ENCODE measurements around the gene KDELR1. TPM values are rescaled to one million over a fixed set of nuclear protein-coding genes. Genes with fewer than 3 reads are reported as not detected.

KDELR1 gene
- total and polyA plus RNA-seq, 2 of the 13 experiments (the other 11 are each of a cell fraction or from before 2014, with no cell fraction given) = 134 to 185 TPM

DNA sequence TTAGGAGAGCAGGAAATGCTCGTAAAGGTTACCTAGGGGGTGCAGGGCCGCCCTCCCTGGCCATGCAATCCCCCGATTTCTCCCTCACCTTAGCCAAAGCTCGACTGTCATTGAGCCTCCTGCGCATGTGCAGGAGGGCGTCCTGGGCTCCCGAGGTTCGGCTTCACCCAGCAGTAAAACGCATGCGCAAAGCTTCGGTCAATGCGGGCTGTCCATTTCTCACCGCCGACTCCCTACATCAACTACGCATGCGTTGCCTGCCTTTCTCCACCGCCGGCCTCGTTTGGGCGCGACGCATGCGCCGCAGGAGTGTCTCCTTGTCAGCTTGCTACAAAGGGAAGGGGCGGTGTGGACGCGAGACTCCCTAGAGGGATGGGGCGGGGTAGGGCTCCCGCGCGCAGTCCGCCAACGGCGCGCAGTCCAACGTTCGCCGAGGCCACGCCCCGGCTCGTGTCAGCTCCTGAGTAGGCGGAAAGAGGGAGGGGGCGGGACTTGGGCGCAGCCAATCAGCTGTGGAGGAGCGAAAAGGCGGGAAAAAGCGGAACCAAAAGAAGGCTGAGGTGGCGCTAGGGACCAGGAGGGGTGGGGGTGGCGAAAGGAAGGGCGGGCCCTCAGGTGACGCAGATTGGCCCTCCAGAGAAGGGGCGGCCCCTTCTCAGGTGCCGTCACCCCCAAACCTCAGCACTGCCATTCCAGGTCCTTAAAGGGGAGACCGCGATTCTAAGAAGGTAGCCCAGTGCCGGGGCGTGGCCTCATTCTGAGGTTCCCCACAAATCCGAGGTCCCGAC lies 27.3 kb downstream of the KDELR1 start, which contains the start of the genes SYNGR4 and TMEM143 (continued):
- TF ChIP-seq, protein P1, sequence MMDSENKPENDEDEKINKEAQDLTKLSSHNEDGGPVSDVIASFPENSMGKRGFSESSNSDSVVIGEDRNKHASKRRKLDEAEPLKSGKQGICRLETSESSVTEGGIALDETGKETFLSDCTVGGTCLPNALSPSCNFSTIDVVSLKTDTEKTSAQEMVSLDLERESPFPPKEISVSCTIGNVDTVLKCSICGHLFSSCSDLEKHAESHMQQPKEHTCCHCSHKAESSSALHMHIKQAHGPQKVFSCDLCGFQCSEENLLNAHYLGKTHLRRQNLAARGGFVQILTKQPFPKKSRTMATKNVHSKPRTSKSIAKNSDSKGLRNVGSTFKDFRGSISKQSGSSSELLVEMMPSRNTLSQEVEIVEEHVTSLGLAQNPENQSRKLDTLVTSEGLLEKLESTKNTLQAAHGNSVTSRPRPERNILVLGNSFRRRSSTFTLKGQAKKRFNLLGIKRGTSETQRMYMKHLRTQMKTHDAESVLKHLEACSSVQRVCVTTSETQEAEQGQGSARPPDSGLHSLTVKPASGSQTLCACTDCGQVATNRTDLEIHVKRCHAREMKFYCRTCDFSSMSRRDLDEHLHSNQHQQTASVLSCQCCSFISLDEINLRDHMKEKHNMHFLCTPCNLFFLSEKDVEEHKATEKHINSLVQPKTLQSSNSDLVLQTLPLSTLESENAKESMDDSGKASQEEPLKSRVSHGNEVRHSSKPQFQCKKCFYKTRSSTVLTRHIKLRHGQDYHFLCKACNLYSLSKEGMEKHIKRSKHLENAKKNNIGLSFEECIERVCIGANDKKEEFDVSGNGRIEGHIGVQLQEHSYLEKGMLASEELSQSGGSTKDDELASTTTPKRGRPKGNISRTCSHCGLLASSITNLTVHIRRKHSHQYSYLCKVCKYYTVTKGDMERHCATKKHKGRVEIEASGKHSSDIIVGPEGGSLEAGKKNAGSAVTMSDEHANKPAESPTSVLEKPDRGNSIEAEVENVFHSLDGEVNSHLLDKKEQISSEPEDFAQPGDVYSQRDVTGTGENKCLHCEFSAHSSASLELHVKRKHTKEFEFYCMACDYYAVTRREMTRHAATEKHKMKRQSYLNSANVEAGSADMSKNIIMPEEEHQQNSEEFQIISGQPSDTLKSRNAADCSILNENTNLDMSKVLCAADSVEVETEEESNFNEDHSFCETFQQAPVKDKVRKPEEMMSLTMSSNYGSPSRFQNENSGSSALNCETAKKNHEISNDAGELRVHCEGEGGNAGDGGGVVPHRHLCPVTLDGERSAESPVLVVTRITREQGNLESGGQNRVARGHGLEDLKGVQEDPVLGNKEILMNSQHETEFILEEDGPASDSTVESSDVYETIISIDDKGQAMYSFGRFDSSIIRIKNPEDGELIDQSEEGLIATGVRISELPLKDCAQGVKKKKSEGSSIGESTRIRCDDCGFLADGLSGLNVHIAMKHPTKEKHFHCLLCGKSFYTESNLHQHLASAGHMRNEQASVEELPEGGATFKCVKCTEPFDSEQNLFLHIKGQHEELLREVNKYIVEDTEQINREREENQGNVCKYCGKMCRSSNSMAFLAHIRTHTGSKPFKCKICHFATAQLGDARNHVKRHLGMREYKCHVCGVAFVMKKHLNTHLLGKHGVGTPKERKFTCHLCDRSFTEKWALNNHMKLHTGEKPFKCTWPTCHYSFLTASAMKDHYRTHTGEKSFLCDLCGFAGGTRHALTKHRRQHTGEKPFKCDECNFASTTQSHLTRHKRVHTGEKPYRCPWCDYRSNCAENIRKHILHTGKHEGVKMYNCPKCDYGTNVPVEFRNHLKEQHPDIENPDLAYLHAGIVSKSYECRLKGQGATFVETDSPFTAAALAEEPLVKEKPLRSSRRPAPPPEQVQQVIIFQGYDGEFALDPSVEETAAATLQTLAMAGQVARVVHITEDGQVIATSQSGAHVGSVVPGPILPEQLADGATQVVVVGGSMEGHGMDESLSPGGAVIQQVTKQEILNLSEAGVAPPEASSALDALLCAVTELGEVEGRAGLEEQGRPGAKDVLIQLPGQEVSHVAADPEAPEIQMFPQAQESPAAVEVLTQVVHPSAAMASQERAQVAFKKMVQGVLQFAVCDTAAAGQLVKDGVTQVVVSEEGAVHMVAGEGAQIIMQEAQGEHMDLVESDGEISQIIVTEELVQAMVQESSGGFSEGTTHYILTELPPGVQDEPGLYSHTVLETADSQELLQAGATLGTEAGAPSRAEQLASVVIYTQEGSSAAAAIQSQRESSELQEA (CRISPR knock-in tag; IDR thresholded peaks at IDR 0.05; ENCODE audit: not compliant biosample characterization) = no peak
- TF ChIP-seq, protein P2, sequence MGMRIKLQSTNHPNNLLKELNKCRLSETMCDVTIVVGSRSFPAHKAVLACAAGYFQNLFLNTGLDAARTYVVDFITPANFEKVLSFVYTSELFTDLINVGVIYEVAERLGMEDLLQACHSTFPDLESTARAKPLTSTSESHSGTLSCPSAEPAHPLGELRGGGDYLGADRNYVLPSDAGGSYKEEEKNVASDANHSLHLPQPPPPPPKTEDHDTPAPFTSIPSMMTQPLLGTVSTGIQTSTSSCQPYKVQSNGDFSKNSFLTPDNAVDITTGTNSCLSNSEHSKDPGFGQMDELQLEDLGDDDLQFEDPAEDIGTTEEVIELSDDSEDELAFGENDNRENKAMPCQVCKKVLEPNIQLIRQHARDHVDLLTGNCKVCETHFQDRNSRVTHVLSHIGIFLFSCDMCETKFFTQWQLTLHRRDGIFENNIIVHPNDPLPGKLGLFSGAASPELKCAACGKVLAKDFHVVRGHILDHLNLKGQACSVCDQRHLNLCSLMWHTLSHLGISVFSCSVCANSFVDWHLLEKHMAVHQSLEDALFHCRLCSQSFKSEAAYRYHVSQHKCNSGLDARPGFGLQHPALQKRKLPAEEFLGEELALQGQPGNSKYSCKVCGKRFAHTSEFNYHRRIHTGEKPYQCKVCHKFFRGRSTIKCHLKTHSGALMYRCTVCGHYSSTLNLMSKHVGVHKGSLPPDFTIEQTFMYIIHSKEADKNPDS (CRISPR knock-in tag; IDR thresholded peaks at IDR 0.05) = no peak
- TF ChIP-seq ZMYM3 (CRISPR knock-in tag; IDR thresholded peaks at IDR 0.05) = no peak
- TF ChIP-seq HOXA3 (CRISPR knock-in tag; IDR thresholded peaks at IDR 0.05) = peak; percentile 18; the same call in 1 of the 2 replicates
- TF ChIP-seq SMAD3 (CRISPR knock-in tag; IDR thresholded peaks at IDR 0.05) = no peak
- TF ChIP-seq ATF7-NPFF (CRISPR knock-in tag; IDR thresholded peaks at IDR 0.05; ENCODE audit: low read depth) = peak; percentile 87; the same call in 1 of the 2 replicates
- TF ChIP-seq, protein P3, sequence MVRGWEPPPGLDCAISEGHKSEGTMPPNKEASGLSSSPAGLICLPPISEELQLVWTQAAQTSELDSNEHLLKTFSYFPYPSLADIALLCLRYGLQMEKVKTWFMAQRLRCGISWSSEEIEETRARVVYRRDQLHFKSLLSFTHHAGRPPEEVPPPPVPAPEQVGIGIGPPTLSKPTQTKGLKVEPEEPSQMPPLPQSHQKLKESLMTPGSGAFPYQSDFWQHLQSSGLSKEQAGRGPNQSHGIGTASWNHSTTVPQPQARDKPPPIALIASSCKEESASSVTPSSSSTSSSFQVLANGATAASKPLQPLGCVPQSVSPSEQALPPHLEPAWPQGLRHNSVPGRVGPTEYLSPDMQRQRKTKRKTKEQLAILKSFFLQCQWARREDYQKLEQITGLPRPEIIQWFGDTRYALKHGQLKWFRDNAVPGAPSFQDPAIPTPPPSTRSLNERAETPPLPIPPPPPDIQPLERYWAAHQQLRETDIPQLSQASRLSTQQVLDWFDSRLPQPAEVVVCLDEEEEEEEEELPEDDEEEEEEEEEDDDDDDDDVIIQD (CRISPR knock-in tag; IDR thresholded peaks at IDR 0.05; ENCODE audit: low read depth) = 0 out of 2 replicates have a peak, but pooled peaks have one; percentile 6
- no peak for TF ChIP-seq SP1 (IDR thresholded peaks at IDR 0.05)
- peak; percentile 89; the same call in 1 of the 2 replicates for TF ChIP-seq SP1 (CRISPR knock-in tag; IDR thresholded peaks at IDR 0.05)
- no peak for TF ChIP-seq ZNF616 (CRISPR knock-in tag; IDR thresholded peaks at IDR 0.05; ENCODE audit: low read depth)
- no peak for TF ChIP-seq HDAC2 (CRISPR knock-in tag; IDR thresholded peaks at IDR 0.05)
- no peak for TF ChIP-seq HHEX (CRISPR knock-in tag; IDR thresholded peaks at IDR 0.05)
- TF ChIP-seq BHLHE40 (IDR thresholded peaks at IDR 0.05; ENCODE audit: low read length) = peak; percentile 73
- no peak for TF ChIP-seq ZNF20 (CRISPR knock-in tag; IDR thresholded peaks at IDR 0.05)
- TF ChIP-seq, protein P4, sequence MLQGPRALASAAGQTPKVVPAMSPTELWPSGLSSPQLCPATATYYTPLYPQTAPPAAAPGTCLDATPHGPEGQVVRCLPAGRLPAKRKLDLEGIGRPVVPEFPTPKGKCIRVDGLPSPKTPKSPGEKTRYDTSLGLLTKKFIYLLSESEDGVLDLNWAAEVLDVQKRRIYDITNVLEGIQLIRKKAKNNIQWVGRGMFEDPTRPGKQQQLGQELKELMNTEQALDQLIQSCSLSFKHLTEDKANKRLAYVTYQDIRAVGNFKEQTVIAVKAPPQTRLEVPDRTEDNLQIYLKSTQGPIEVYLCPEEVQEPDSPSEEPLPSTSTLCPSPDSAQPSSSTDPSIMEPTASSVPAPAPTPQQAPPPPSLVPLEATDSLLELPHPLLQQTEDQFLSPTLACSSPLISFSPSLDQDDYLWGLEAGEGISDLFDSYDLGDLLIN (CRISPR knock-in tag; IDR thresholded peaks at IDR 0.05; ENCODE audit: borderline replicate concordance) = no peak
- 0 out of 2 replicates have a peak, but pooled peaks have one; percentile 31 for TF ChIP-seq SIN3B (IDR thresholded peaks at IDR 0.05; ENCODE audit: low read length)
- no peak; the same call in 1 of the 2 replicates for TF ChIP-seq ZNF543 (CRISPR knock-in tag; IDR thresholded peaks at IDR 0.05)
- no peak for TF ChIP-seq KLF9 (CRISPR knock-in tag; IDR thresholded peaks at IDR 0.05; ENCODE audit: low read depth)

Measured in HepG2 (cell line).